Measurements from ENCODE around the gene SELENOO. TPM values are rescaled to one million over a fixed set of nuclear protein-coding genes. Genes with fewer than 3 reads are reported as not detected.

Gene SELENOO
- total and polyA plus RNA-seq, 9 donors: 0.40 to 31.1 (median 23.0) TPM

GRCh38 chr22:50157709-50158375 lies 43.0 kb upstream of the SELENOO start:
- Histone ChIP-seq H3K27ac (no peak overlapping the region), H3K4me1 (ENCODE audit: insufficient read depth) (no peaks in the 10 kb centered on the region)

GRCh38 chr22:50160947-50161346 lies 39.9 kb upstream of the SELENOO start:
- no peak for DNase-seq
- WGBS, 3 donors: 86 to 91% (median 90%) methylated on average over 7 of the region's 7 CpGs
- no peak for TF ChIP-seq EP300 (IDR thresholded peaks at IDR 0.05)

More at GRCh38 chr22:50157709-50158375, 43.0 kb upstream of the SELENOO start:
- no peaks in the 10 kb centered on the region for H3K36me3 ChIP-seq
- DNase-seq: peak in 1 of 5 donors; percentile 14
- intact Hi-C loops (cut with DNase I): no loop called here
- H3K4me3 ChIP-seq: no peak overlapping the region
- H3K27me3 ChIP-seq: no peaks in the 10 kb centered on the region
- WGBS, 3 donors: 77 to 85% (median 83%) methylated on average over 21 of the region's 21 CpGs
- TF ChIP-seq EP300 (IDR thresholded peaks at IDR 0.05) (no peak), CTCF (IDR thresholded peaks at IDR 0.05) (no peak), POLR2A (IDR thresholded peaks at IDR 0.05) (no peak)
- H3K9me3 ChIP-seq: no peaks in the 10 kb centered on the region

GRCh38 chr22:50161508-50162390 lies 39.1 kb upstream of the SELENOO start:
- Histone ChIP-seq H3K27me3 (no peaks in the 10 kb centered on the region), H3K9me3 (no peaks in the 10 kb centered on the region), H3K27ac (no peak overlapping the region), H3K4me1 (ENCODE audit: insufficient read depth) (no peaks in the 10 kb centered on the region), H3K36me3 (no peaks in the 10 kb centered on the region), H3K4me3 (no peak overlapping the region)
- intact Hi-C loops (cut with DNase I): no loop called here
- 84 to 87% (median 85%) methylated on average over 22 to 23 of the region's 23 CpGs for WGBS, 3 donors
- TF ChIP-seq CTCF (IDR thresholded peaks at IDR 0.05) (no peak), EP300 (IDR thresholded peaks at IDR 0.05) (no peak), POLR2A (IDR thresholded peaks at IDR 0.05) (no peak)
- DNase-seq: no peak

More at GRCh38 chr22:50160947-50161346, 39.9 kb upstream of the SELENOO start:
- Histone ChIP-seq H3K27me3 (no peaks in the 10 kb centered on the region), H3K36me3 (no peaks in the 10 kb centered on the region), H3K4me3 (no peak overlapping the region), H3K9me3 (no peaks in the 10 kb centered on the region), H3K4me1 (ENCODE audit: insufficient read depth) (no peaks in the 10 kb centered on the region), H3K27ac (no peak overlapping the region)
- intact Hi-C loops (cut with DNase I): no loop called here

GRCh38 chr22:50162391-50162956 lies 38.3 kb upstream of the SELENOO start:
- H3K9me3 ChIP-seq: no peaks in the 10 kb centered on the region
- H3K4me1 ChIP-seq (ENCODE audit: insufficient read depth): no peaks in the 10 kb centered on the region
- no peak for TF ChIP-seq EP300 (IDR thresholded peaks at IDR 0.05)
- no peak for TF ChIP-seq CTCF (IDR thresholded peaks at IDR 0.05)
- TF ChIP-seq POLR2A (IDR thresholded peaks at IDR 0.05): no peak
- no peak overlapping the region for H3K27ac ChIP-seq
- no peak overlapping the region for H3K4me3 ChIP-seq
- no peaks in the 10 kb centered on the region for H3K27me3 ChIP-seq
- intact Hi-C loops (cut with DNase I): no loop called here
- H3K36me3 ChIP-seq: no peaks in the 10 kb centered on the region
- DNase-seq: no peak
- WGBS, 3 donors: 81 to 82% (median 81%) methylated on average over 10 of the region's 10 CpGs

Measured in ovary (tissue), 9 donors.